T-helper 1 cell (primary cell): ENCODE results near the gene ATF1.

Source experiments
- DNase-seq, 5 donors: peaks; one replicate each; pipeline ENCODE4 v3.0.0-alpha.2; 2012 to 2020

Gene ATF1

DNA sequence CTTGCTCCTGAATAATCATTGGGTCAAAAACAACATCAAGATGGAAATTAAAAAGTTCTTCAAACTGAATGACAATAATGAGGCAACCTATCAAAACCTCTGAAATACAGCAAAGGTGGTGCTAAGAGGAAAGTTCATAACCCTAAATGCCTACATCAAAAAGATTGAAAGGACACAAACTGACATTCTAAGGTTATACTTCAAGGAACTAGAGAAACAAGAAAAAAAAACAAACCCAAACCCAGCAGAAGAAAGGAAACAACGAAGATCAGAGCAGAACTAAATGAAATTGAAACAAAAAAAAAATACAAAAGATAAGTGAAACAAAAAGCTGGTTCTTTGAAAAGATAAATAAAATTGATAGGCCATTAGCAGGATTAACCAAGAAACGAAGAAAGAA lies 105.0 kb downstream of the ATF1 start:
- peak in 1 of 5 donors; percentile 6 for DNase-seq
